ENCODE results near the gene TMEM185A.
"Not testable (repeated sequence)": the region's sequence is repeated elsewhere in the genome, so short reads cannot be mapped to it uniquely, and the experiment has no call there.

DNA sequence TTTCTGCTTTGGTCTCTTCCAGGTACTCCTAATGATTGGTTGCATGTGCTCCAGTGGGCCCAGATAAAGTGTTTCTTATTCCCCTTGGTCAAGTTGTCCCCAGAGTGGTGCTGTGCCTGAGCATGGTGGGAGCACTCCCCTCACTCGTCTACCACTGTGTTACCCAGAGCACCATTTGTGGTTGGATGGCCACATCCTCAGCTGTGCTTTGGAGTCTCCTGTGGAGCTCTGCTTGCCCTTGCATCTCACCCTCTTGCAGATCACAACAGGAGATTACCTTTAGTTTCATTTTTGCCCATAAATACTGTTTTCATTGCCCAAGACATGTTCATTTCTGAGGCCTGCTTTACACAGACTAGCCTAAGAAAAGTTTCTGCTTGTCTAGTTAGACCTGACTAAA, 81.1 kb downstream of the TMEM185A start:
- TF ChIP-seq, protein P1, sequence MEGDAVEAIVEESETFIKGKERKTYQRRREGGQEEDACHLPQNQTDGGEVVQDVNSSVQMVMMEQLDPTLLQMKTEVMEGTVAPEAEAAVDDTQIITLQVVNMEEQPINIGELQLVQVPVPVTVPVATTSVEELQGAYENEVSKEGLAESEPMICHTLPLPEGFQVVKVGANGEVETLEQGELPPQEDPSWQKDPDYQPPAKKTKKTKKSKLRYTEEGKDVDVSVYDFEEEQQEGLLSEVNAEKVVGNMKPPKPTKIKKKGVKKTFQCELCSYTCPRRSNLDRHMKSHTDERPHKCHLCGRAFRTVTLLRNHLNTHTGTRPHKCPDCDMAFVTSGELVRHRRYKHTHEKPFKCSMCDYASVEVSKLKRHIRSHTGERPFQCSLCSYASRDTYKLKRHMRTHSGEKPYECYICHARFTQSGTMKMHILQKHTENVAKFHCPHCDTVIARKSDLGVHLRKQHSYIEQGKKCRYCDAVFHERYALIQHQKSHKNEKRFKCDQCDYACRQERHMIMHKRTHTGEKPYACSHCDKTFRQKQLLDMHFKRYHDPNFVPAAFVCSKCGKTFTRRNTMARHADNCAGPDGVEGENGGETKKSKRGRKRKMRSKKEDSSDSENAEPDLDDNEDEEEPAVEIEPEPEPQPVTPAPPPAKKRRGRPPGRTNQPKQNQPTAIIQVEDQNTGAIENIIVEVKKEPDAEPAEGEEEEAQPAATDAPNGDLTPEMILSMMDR (conservative IDR thresholded peaks at IDR 0.05), result not testable (repeated sequence)
- TF ChIP-seq ZFX (IDR thresholded peaks at IDR 0.05), result not testable (repeated sequence)
